WERI-Rb-1 (cell line): ENCODE data around the gene CCDC148.

Experiments
- DNase-seq: peaks from one replicate; pipeline ENCODE4 v3.0.0-alpha.2; 2020
- H3K27ac ChIP-seq: fragments of 250-450 bp; sonication (Bioruptor Pico); 2 replicates; pipeline ENCODE4 v1.5.1; 2020; ENCODE audit warnings: mild to moderate bottlenecking, moderate library complexity
- H3K27me3 ChIP-seq: fragments of 250-450 bp; sonication (Bioruptor Pico); 2 replicates; pipeline ENCODE4 v1.5.1; 2021; ENCODE audit warnings: mild to moderate bottlenecking, low read depth, moderate library complexity; ENCODE audit not compliant: insufficient read depth, severe bottlenecking
- H3K36me3 ChIP-seq: fragments of 250-450 bp; sonication (Bioruptor Pico); 2 replicates; pipeline ENCODE4 v1.5.1; 2020; ENCODE audit warnings: mild to moderate bottlenecking, moderate library complexity
- H3K4me3 ChIP-seq: 2 replicates; pipeline ENCODE4 v1.5.1; 2011; ENCODE audit warnings: low read depth, mild to moderate bottlenecking, control low read depth, low read length
- H3K9me3 ChIP-seq: fragments of 250-450 bp; sonication (Bioruptor Pico); 2 replicates; pipeline ENCODE4 v1.5.1; 2021; ENCODE audit warnings: mild to moderate bottlenecking, moderate library complexity; ENCODE audit not compliant: severe bottlenecking
- CTCF ChIP-seq: IDR thresholded peaks from 2 replicates; pipeline ENCODE4 v1.5.1; 2011; ENCODE audit warnings: low read depth, mild to moderate bottlenecking, control low read depth, inconsistent platforms, low read length

The CCDC148 gene

GRCh38 chr2:158393886-158394285, 62.7 kb downstream of the CCDC148 start:
- no peaks in the 10 kb centered on the region for H3K27me3 ChIP-seq
- no peak overlapping the region for H3K4me3 ChIP-seq
- H3K9me3 ChIP-seq: no peaks in the 10 kb centered on the region
- DNase-seq: no peak
- no peak overlapping the region for H3K27ac ChIP-seq
- no peak for TF ChIP-seq CTCF
- no peaks in the 10 kb centered on the region for H3K36me3 ChIP-seq

GRCh38 chr2:158392687-158393086, 63.9 kb downstream of the CCDC148 start:
- H3K9me3 ChIP-seq: no peaks in the 10 kb centered on the region
- TF ChIP-seq CTCF: no peak
- no peaks in the 10 kb centered on the region for H3K36me3 ChIP-seq
- no peaks in the 10 kb centered on the region for H3K27me3 ChIP-seq
- H3K27ac ChIP-seq: no peak overlapping the region
- no peak for DNase-seq
- H3K4me3 ChIP-seq: no peak overlapping the region

- no peaks in the 10 kb centered on the region for H3K9me3 ChIP-seq
- no peak for DNase-seq
Measured at GRCh38 chr2:158391876-158392275, 64.7 kb downstream of the CCDC148 start.

GRCh38 chr2:158391361-158391760, 65.2 kb downstream of the CCDC148 start:
- TF ChIP-seq CTCF: no peak
- H3K27ac ChIP-seq: no peak overlapping the region
- H3K9me3 ChIP-seq: no peaks in the 10 kb centered on the region
- DNase-seq: no peak
- H3K36me3 ChIP-seq: no peaks in the 10 kb centered on the region
- H3K27me3 ChIP-seq: no peaks in the 10 kb centered on the region
- H3K4me3 ChIP-seq: no peak overlapping the region

More at GRCh38 chr2:158391876-158392275, 64.7 kb downstream of the CCDC148 start:
- H3K4me3 ChIP-seq: no peak overlapping the region
- no peaks in the 10 kb centered on the region for H3K27me3 ChIP-seq
- H3K27ac ChIP-seq: no peak overlapping the region
- no peak for TF ChIP-seq CTCF
- H3K36me3 ChIP-seq: no peaks in the 10 kb centered on the region

- Histone ChIP-seq H3K9me3 (no peaks in the 10 kb centered on the region), H3K27ac (no peak overlapping the region), H3K27me3 (no peaks in the 10 kb centered on the region), H3K36me3 (no peaks in the 10 kb centered on the region), H3K4me3 (no peak overlapping the region)
- no peak for TF ChIP-seq CTCF
- DNase-seq: no peak
Measured at GRCh38 chr2:158388159-158388558, 68.4 kb downstream of the CCDC148 start.

- no peak for DNase-seq
- Histone ChIP-seq H3K9me3 (no peaks in the 10 kb centered on the region), H3K36me3 (no peaks in the 10 kb centered on the region), H3K27ac (no peak overlapping the region), H3K4me3 (no peak overlapping the region), H3K27me3 (no peaks in the 10 kb centered on the region)
- TF ChIP-seq CTCF: no peak
Measured at GRCh38 chr2:158385646-158386045, 70.9 kb downstream of the CCDC148 start.
